GM12874 (cell line): Measurements from ENCODE around the gene ODR4.

Source experiments
- CTCF ChIP-seq: IDR thresholded peaks from 2 replicates; pipeline ENCODE4 v1.5.1; 2011; ENCODE audit warnings: low read depth, mild to moderate bottlenecking, control low read depth, low read length, moderate library complexity; ENCODE audit not compliant: insufficient read depth

ODR4 gene

GRCh38 chr1:186435336-186435735, 59.7 kb downstream of the ODR4 start:
- no peak for TF ChIP-seq CTCF

- TF ChIP-seq CTCF: no peak
Measured at GRCh38 chr1:186438567-186438966, 62.9 kb downstream of the ODR4 start.

- TF ChIP-seq CTCF: no peak
Measured at GRCh38 chr1:186440584-186440983, 64.9 kb downstream of the ODR4 start.

- no peak for TF ChIP-seq CTCF
Measured at GRCh38 chr1:186442651-186443375, 67.2 kb downstream of the ODR4 start.

- no peak for TF ChIP-seq CTCF
Measured at GRCh38 chr1:186443638-186444037, 68.0 kb downstream of the ODR4 start.

GRCh38 chr1:186446152-186446551, 70.5 kb downstream of the ODR4 start:
- TF ChIP-seq CTCF: no peak

DNA sequence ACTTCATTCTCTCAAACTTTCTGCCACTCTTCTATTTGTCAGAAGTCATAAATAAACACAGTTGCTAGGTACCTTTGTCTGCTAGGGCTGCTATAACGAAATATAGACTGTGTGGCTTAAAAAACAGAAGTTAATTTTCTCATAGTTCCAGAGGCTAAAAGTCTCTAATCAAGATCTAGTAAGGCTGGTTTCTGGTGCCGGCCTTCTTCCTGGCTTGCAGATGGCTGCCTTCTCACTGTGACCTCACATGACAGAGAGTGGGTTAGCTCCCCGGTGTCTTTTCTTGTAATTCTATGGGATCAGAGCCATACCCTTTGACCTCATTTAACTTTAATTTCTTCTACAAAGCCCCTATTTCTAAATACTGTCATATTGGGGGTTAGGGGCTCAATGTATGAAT, 79.3 kb downstream of the ODR4 start:
- TF ChIP-seq CTCF: no peak
